Natural killer cell (primary cell): ENCODE data around the gene FCGBP. TPM values are rescaled to one million over a fixed set of nuclear protein-coding genes. Genes with fewer than 3 reads are reported as not detected.

ENCODE experiments used
- ATAC-seq, 3 donors: fragments of 150-1000 bp in 2 of 3; fragments of 200-7000 bp in 1 of 3; cut with Tn5 transposase; 1 replicate in 1 of 3; 2 replicates in 2 of 3; pipeline ENCODE4 v1.10.0; 2021; ENCODE audit warnings: mild to moderate bottlenecking in 2 of 3, moderate library complexity in 2 of 3
- DNase-seq, 2 donors: peaks; one replicate each; pipeline versions ENCODE4 v3.0.0 to v3.0.0-alpha.2; 2013 to 2021; ENCODE audit warnings: mixed read lengths in 1 of 2
- H3K27ac ChIP-seq: one replicate; pipeline ENCODE4 v1.5.1; 2013; ENCODE audit warnings: mild to moderate bottlenecking, low read length
- H3K27me3 ChIP-seq: one replicate; pipeline ENCODE4 v1.6.1; 2013; ENCODE audit warnings: low read length; ENCODE audit not compliant: control insufficient read depth, insufficient read depth
- H3K36me3 ChIP-seq: one replicate; pipeline ENCODE4 v1.6.1; 2013; ENCODE audit warnings: low read length; ENCODE audit not compliant: control insufficient read depth, insufficient read depth
- H3K4me1 ChIP-seq: one replicate; pipeline ENCODE4 v1.6.1; 2013; ENCODE audit warnings: low read length; ENCODE audit not compliant: control insufficient read depth, insufficient read depth
- H3K4me3 ChIP-seq: one replicate; pipeline ENCODE4 v1.5.1; 2013; ENCODE audit warnings: low read length
- H3K9me3 ChIP-seq: one replicate; pipeline ENCODE4 v1.6.1; 2013; ENCODE audit warnings: low read length; ENCODE audit not compliant: control insufficient read depth, insufficient read depth
- H3K27ac Mint-ChIP-seq, 2 donors: one replicate each; pipeline ENCODE4 v1.8.0; 2022; ENCODE audit warnings: mild to moderate bottlenecking in 2 of 2, mixed read lengths in 2 of 2, moderate library complexity in 1 of 2
- H3K27me3 Mint-ChIP-seq, 2 donors: one replicate each; pipeline ENCODE4 v1.8.0; 2022; ENCODE audit warnings: low read depth in 2 of 2, mixed read lengths in 2 of 2
- H3K36me3 Mint-ChIP-seq: one replicate; pipeline ENCODE4 v1.8.0; 2022; ENCODE audit warnings: mixed read lengths
- H3K4me1 Mint-ChIP-seq, 2 donors: one replicate each; pipeline ENCODE4 v1.8.0; 2022; ENCODE audit warnings: mixed read lengths in 2 of 2
- H3K4me3 Mint-ChIP-seq: one replicate; pipeline ENCODE4 v1.8.0; 2022; ENCODE audit warnings: mild to moderate bottlenecking, moderate library complexity, mixed read lengths
- H3K9me3 Mint-ChIP-seq, 2 donors: one replicate each; pipeline ENCODE4 v1.8.0; 2022; ENCODE audit warnings: mixed read lengths in 2 of 2
- WGBS: methylation state at CpG from one replicate; pipeline ENCODE4 v1.1.7; 2013; ENCODE audit warnings: missing lambda C conversion rate; ENCODE audit not compliant: insufficient coverage; 5-methylcytosine and 5-hydroxymethylcytosine counted together
- intact Hi-C: fragments of 100-400 bp; cut with micrococcal nuclease; formaldehyde crosslinking; loops from one replicate; pipeline ENCODE4 v1.14.2; 2022
- total RNA-seq, 4 donors: library from RNA; stranded (reverse); fragments of 120-200 nt in 1 of 4; gene quantifications; one replicate each; pipeline versions ENCODE4 v1.2.3 to v1.2.4, GENCODE V29; 2013 to 2022
- TF ChIP-seq, protein P1 (sequence below): fragments of 200-600 bp; IDR thresholded peaks from one replicate; pipeline ENCODE4 v1.8.0; 2022; ENCODE audit warnings: antibody characterized with exemption

FCGBP gene
- total RNA-seq, 3 donors from 2014 or later (not counting 1 experiment from before 2014, with no cell fraction given) = 10.6 to 25.1 (median 17.3) TPM

DNA sequence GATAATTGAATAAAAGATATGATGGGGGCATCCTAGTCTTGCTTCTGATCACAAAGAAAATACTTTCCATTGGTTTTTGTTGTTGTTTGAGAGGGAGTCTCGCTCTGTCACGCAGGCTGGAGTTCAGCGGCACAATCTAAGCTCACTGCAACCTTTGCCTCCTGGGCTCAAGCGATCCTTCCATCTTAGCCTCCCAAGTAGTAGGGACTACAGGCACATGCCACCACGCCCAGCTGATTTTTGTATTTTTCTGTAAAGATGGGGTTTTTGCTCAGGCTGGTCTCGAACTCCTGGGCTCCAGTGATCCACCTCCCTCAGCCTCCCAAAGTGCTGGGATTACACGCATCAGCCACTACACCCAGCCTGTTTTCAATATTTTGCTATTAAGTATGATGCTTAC is 19.5 kb upstream of the FCGBP start:
- H3K9me3 Mint-ChIP-seq = no peaks in the 10 kb centered on the region
- peaks cover 38% of the 10 kb centered on the region for H3K4me1 ChIP-seq
- intact Hi-C loops = no loop called here
- peak in 1 of 2 donors; percentile 49 for DNase-seq
- TF ChIP-seq, protein P1, sequence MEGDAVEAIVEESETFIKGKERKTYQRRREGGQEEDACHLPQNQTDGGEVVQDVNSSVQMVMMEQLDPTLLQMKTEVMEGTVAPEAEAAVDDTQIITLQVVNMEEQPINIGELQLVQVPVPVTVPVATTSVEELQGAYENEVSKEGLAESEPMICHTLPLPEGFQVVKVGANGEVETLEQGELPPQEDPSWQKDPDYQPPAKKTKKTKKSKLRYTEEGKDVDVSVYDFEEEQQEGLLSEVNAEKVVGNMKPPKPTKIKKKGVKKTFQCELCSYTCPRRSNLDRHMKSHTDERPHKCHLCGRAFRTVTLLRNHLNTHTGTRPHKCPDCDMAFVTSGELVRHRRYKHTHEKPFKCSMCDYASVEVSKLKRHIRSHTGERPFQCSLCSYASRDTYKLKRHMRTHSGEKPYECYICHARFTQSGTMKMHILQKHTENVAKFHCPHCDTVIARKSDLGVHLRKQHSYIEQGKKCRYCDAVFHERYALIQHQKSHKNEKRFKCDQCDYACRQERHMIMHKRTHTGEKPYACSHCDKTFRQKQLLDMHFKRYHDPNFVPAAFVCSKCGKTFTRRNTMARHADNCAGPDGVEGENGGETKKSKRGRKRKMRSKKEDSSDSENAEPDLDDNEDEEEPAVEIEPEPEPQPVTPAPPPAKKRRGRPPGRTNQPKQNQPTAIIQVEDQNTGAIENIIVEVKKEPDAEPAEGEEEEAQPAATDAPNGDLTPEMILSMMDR = no peak
- no peaks in the 10 kb centered on the region for H3K9me3 ChIP-seq
- no peaks in the 10 kb centered on the region for H3K36me3 Mint-ChIP-seq
- no peaks in the 10 kb centered on the region for H3K36me3 ChIP-seq
- no peak overlapping the region for H3K4me3 ChIP-seq
- peak overlapping the region; percentile 64 for H3K27ac ChIP-seq
- peak in 2 of 3 donors; percentile 12 to 19 for ATAC-seq
- 55% methylated on average over 5 of the region's 7 CpGs for WGBS
- no peaks in the 10 kb centered on the region for H3K27me3 Mint-ChIP-seq
- no peak overlapping the region for H3K4me3 Mint-ChIP-seq
- H3K27ac Mint-ChIP-seq = peak overlapping the region; percentile 86 to 92
- H3K27me3 ChIP-seq = no peaks in the 10 kb centered on the region
- peaks cover 25 to 35% of the 10 kb centered on the region in 2 donors for H3K4me1 Mint-ChIP-seq

DNA sequence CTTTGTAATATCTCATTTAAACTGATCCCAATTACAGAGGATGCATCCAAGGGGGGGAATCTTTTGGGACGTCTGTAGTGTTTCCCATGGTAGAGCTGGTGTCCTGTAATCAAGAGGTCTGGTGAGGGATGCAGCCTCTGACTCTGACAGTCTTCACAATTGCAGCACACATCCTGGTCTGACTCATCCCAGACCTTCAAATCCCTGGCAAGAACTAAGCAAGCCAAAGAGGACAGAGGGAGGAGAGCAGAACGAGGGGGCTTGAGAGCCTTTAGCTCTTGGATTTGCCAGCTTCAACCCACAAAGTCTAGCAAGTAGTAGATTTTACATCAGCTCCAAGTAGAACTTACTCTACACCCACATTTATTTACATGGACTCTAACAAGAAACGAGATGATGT is 17.3 kb upstream of the FCGBP start:
- WGBS = 82% methylated on average over 3 of the region's 3 CpGs
- no peaks in the 10 kb centered on the region for H3K27me3 ChIP-seq
- H3K4me3 ChIP-seq = no peak overlapping the region
- intact Hi-C loops = no loop called here
- H3K4me3 Mint-ChIP-seq = no peak overlapping the region
- no peaks in the 10 kb centered on the region for H3K36me3 ChIP-seq
- TF ChIP-seq, protein P1 = no peak
- no peaks in the 10 kb centered on the region for H3K9me3 ChIP-seq
- no peaks in the 10 kb centered on the region for H3K36me3 Mint-ChIP-seq
- no peaks in the 10 kb centered on the region for H3K9me3 Mint-ChIP-seq
- DNase-seq = no peak
- H3K4me1 Mint-ChIP-seq = peaks cover 33 to 46% of the 10 kb centered on the region in 2 donors
- ATAC-seq = no peak
- no peaks in the 10 kb centered on the region for H3K27me3 Mint-ChIP-seq
- H3K4me1 ChIP-seq = peaks cover 40% of the 10 kb centered on the region
- H3K27ac ChIP-seq = peak overlapping the region; percentile 28
- peak overlapping the region; percentile 86 to 92 for H3K27ac Mint-ChIP-seq

DNA sequence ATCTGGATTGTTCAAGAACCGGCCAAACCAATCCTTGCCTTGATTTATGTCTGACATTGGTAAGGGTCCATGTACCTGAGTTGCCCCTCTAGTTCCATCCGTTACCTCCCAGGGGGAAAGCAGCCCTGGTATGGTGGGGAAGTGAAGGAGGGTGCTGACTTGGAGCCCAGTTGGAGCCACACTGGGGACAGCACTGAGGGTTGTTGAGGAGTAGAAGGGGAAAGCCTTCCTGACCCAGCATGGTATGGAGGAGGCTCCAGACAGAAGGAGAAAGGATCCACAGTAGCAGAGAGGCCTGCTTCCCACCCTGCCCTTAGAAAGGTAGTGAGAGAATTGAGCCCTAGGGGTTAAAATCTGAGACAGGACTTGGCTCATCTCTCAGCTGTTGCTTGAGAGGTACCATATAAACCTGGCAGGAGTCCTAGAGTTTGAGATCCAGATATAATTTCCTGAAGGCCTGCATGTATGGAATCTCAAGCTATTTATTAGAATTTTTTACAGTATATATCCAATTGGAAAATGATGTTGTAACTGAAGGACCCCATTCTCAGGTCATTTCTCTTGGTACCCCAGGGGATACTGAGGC is 16.7 kb upstream of the FCGBP start:
- H3K27me3 ChIP-seq = no peaks in the 10 kb centered on the region
- Mint-ChIP-seq H3K27me3 (no peaks in the 10 kb centered on the region), H3K27ac (peak overlapping the region; percentile 86 to 92), H3K4me3 (no peak overlapping the region), H3K36me3 (no peaks in the 10 kb centered on the region), H3K9me3 (no peaks in the 10 kb centered on the region), H3K4me1 (peaks cover 37 to 51% of the 10 kb centered on the region in 2 donors)
- intact Hi-C loops = no loop called here
- TF ChIP-seq, protein P1 = no peak
- ATAC-seq (no peak), DNase-seq (no peak)
- H3K36me3 ChIP-seq = no peaks in the 10 kb centered on the region
- no peak overlapping the region for H3K27ac ChIP-seq
- no peak overlapping the region for H3K4me3 ChIP-seq
- 100% methylated on average over 2 of the region's 2 CpGs for WGBS
- H3K4me1 ChIP-seq = peaks cover 45% of the 10 kb centered on the region
- H3K9me3 ChIP-seq = no peaks in the 10 kb centered on the region
